ENCODE measurements around the gene PHLDB3.

Gene PHLDB3

GRCh38 chr19:43455321-43456113, 49.0 kb downstream of the PHLDB3 start:
- peak; percentile 71 for DNase-seq (ENCODE audit: low read depth)
- no peak overlapping the region for H3K4me3 ChIP-seq (ENCODE audit: low read depth, low read length)
- no peak for TF ChIP-seq CTCF (IDR thresholded peaks at IDR 0.05; ENCODE audit: control insufficient read depth, extremely low read depth, insufficient read depth)

GRCh38 chr19:43454031-43454430, 50.5 kb downstream of the PHLDB3 start:
- no peak for TF ChIP-seq CTCF (IDR thresholded peaks at IDR 0.05; ENCODE audit: control insufficient read depth, extremely low read depth, insufficient read depth)
- DNase-seq (ENCODE audit: low read depth): no peak
- no peak overlapping the region for H3K4me3 ChIP-seq (ENCODE audit: low read depth, low read length)

GRCh38 chr19:43452582-43452981, 52.0 kb downstream of the PHLDB3 start:
- H3K4me3 ChIP-seq (ENCODE audit: low read depth, low read length): no peak overlapping the region
- no peak for TF ChIP-seq CTCF (IDR thresholded peaks at IDR 0.05; ENCODE audit: control insufficient read depth, extremely low read depth, insufficient read depth)
- no peak for DNase-seq (ENCODE audit: low read depth)

- H3K4me3 ChIP-seq (ENCODE audit: low read depth, low read length): no peak overlapping the region
- no peak for TF ChIP-seq CTCF (IDR thresholded peaks at IDR 0.05; ENCODE audit: control insufficient read depth, extremely low read depth, insufficient read depth)
- DNase-seq (ENCODE audit: low read depth): no peak
Observed at GRCh38 chr19:43450545-43450997, 54.0 kb downstream of the PHLDB3 start.

- no peak for TF ChIP-seq CTCF (IDR thresholded peaks at IDR 0.05; ENCODE audit: control insufficient read depth, extremely low read depth, insufficient read depth)
- no peak overlapping the region for H3K4me3 ChIP-seq (ENCODE audit: low read depth, low read length)
- DNase-seq (ENCODE audit: low read depth): no peak
Observed at GRCh38 chr19:43447655-43448054, 56.9 kb downstream of the PHLDB3 start.

- DNase-seq (ENCODE audit: low read depth): no peak
- TF ChIP-seq CTCF (IDR thresholded peaks at IDR 0.05; ENCODE audit: control insufficient read depth, extremely low read depth, insufficient read depth): peak; percentile 67
- no peak overlapping the region for H3K4me3 ChIP-seq (ENCODE audit: low read depth, low read length)
Observed at GRCh38 chr19:43446746-43447489, 57.6 kb downstream of the PHLDB3 start.
